Endothelial cell of umbilical vein (primary cell): Measurements from ENCODE around the gene AGT.

ENCODE experiments used
- EZH2 ChIP-seq: IDR thresholded peaks from 2 replicates; pipeline ENCODE4 v1.6.1; 2012; ENCODE audit warnings: borderline replicate concordance, low read depth, mild to moderate bottlenecking, moderate library complexity, low read length, inconsistent platforms; ENCODE audit not compliant: severe bottlenecking
- POLR2A ChIP-seq: IDR thresholded peaks from 2 replicates; pipeline ENCODE4 v1.6.1; 2012; ENCODE audit warnings: low read depth, mild to moderate bottlenecking, control low read depth, low read length

DNA sequence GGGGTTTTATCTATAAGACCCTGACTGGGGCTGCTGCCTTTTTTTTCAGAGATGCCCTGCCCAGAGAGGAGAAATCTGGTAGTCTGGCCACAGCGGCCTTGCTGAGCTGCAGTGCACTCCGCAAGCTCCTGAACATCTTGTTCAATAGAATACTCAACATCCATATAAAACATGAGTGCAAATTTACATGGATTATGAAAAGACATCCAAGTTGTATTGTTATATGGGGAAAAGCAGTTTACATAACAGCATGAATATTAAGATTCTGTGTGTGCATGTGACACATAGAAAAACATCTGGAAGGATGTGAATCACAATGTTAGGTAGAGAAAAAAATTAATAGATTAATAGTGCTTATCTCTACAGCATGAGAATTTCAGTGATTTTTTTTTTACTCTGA lies 55.2 kb downstream of the AGT start:
- TF ChIP-seq EZH2, result no peak
- TF ChIP-seq POLR2A, result no peak
